A549 (cell line): ENCODE results near the gene ILRUN. TPM values are rescaled to one million over a fixed set of nuclear protein-coding genes. Genes with fewer than 3 reads are reported as not detected.
"Not testable (repeated sequence)": the region's sequence is repeated elsewhere in the genome, so short reads cannot be mapped to it uniquely, and the experiment has no call there.

Experiments
- ATAC-seq, 2 experiments: fragments of 200-7000 bp in 1 of 2; fragments of >200 bp in 1 of 2; cut with Nextera tagmentation in 1 of 2; cut with Tn5 transposase in 1 of 2; 3 replicates each; pipeline versions ENCODE4 v1.8.0 to v1.9.1; 2018 to 2020; ENCODE audit warnings: mild to moderate bottlenecking in 1 of 2, moderate library complexity in 1 of 2
- CTCF ChIA-PET: fragments of 300-600 bp; sonication (Branson Sonifier 250); formaldehyde crosslinking; extraction: SDS; loops from one replicate; lab custom pipeline; 2021; ENCODE audit warnings: antibody characterized with exemption, inconsistent platforms; lab: Yijun Ruan, JAX
- POLR2A ChIA-PET: fragments of 350-600 bp; formaldehyde crosslinking; extraction: SDS; loops from one replicate; lab custom pipeline; 2021; ENCODE audit warnings: antibody characterized with exemption, inconsistent platforms; lab: Yijun Ruan, JAX
- DNase-seq, 2 experiments: peaks; one replicate each; pipeline versions ENCODE4 v3.0.0 to v3.0.0-alpha.2; 2011 to 2016; ENCODE audit warnings: low read depth in 1 of 2, low spot score in 1 of 2
- FAIRE-seq: peaks from 2 replicates; lab custom pipeline; 2011; peaks lifted over from hg19 to GRCh38; lab: Jason Lieb, UNC
- H3K27ac ChIP-seq, 2 experiments: fragments of >200 bp; sonication (Bioruptor Twin); formaldehyde crosslinking; 3 replicates each; pipeline ENCODE4 v1.5.1; 2016 to 2017
- H3K4me1 ChIP-seq: fragments of >200 bp; sonication (Bioruptor Twin); formaldehyde crosslinking; 3 replicates; pipeline ENCODE4 v1.6.1; 2016
- H3K4me2 ChIP-seq: fragments of >200 bp; sonication (Bioruptor Twin); formaldehyde crosslinking; 3 replicates; pipeline ENCODE4 v1.6.1; 2016
- H3K4me3 ChIP-seq: fragments of >200 bp; sonication (Bioruptor Twin); formaldehyde crosslinking; 3 replicates; pipeline ENCODE4 v1.5.1; 2016
- H3K9me3 ChIP-seq: fragments of >200 bp; sonication (Bioruptor Twin); formaldehyde crosslinking; 3 replicates; pipeline ENCODE4 v1.6.1; 2016
- BHLHE40 ChIP-seq: IDR thresholded peaks from 2 replicates; pipeline ENCODE4 v1.6.1; 2012; ENCODE audit warnings: low read depth, low read length, inconsistent platforms
- CBX8 ChIP-seq: fragments of 200-600 bp; sonication (generic); IDR thresholded peaks from 2 replicates; pipeline ENCODE4 v1.6.1; 2016
- CHD4 ChIP-seq: fragments of 200-600 bp; sonication (generic); IDR thresholded peaks from 2 replicates; pipeline ENCODE4 v1.6.1; 2016; ENCODE audit warnings: antibody characterized with exemption, mild to moderate bottlenecking, borderline replicate concordance
- E2F6 ChIP-seq: IDR thresholded peaks from 2 replicates; pipeline ENCODE4 v1.6.1; 2012; ENCODE audit warnings: low read depth, borderline replicate concordance
- ESRRA ChIP-seq: fragments of 150-350 bp; IDR thresholded peaks from 2 replicates; pipeline ENCODE4 v1.6.1; 2014; ENCODE audit warnings: mild to moderate bottlenecking, low read length, borderline replicate concordance
- FOSL2 ChIP-seq, 2 experiments: fragments of 450-650 bp in 1 of 2; fragments of >200 bp in 1 of 2; sonication (Bioruptor Twin) in 1 of 2; formaldehyde crosslinking; IDR thresholded peaks; 2 replicates each; pipeline versions ENCODE4 v1.5.0 to v1.6.1; 2016 to 2020; ENCODE audit warnings: mild to moderate bottlenecking in 1 of 2, moderate library complexity in 1 of 2
- GATA3 ChIP-seq: IDR thresholded peaks from 2 replicates; pipeline ENCODE4 v1.6.1; 2012; ENCODE audit warnings: borderline replicate concordance
- HOXA7 ChIP-seq: fragments of 250-450 bp; sonication (Bioruptor Pico); IDR thresholded peaks from 2 replicates; pipeline ENCODE4 v1.5.0; 2020; ENCODE audit warnings: mild to moderate bottlenecking, moderate library complexity
- JUN ChIP-seq, 2 experiments: fragments of >200 bp; sonication (Bioruptor Twin); formaldehyde crosslinking; IDR thresholded peaks; 2 replicates in 1 of 2; 3 replicates in 1 of 2; pipeline ENCODE4 v1.6.1; 2016 to 2017
- JUNB ChIP-seq: fragments of >200 bp; sonication (Bioruptor Twin); formaldehyde crosslinking; IDR thresholded peaks from 2 replicates; pipeline ENCODE4 v1.6.1; 2016
- KDM1A ChIP-seq: fragments of 200-600 bp; sonication (generic); IDR thresholded peaks from 2 replicates; pipeline ENCODE4 v1.6.1; 2016; ENCODE audit warnings: low read depth, mild to moderate bottlenecking
- KDM5A ChIP-seq: fragments of 200-600 bp; sonication (generic); IDR thresholded peaks from 2 replicates; pipeline ENCODE4 v1.6.1; 2016; ENCODE audit warnings: antibody characterized with exemption, mild to moderate bottlenecking
- MAFK ChIP-seq: fragments of 450-650 bp; IDR thresholded peaks from 2 replicates; pipeline ENCODE4 v1.6.1; 2014; ENCODE audit not compliant: partially characterized antibody
- NFE2L2 ChIP-seq: fragments of 150-350 bp; conservative IDR thresholded peaks from 2 replicates; pipeline ENCODE4 v1.6.1; 2014; ENCODE audit warnings: low read length
- PHF8 ChIP-seq: fragments of 200-600 bp; sonication (generic); IDR thresholded peaks from 2 replicates; pipeline ENCODE4 v1.6.1; 2016; ENCODE audit warnings: low read depth, mild to moderate bottlenecking, antibody characterized with exemption, moderate library complexity, borderline replicate concordance
- POLR2AphosphoS2 ChIP-seq: conservative IDR thresholded peaks from 2 replicates; pipeline ENCODE4 v1.6.1; 2012; ENCODE audit warnings: low read length, improper control_type of control experiment, inconsistent platforms
- RAD21 ChIP-seq, 2 experiments: fragments of >200 bp in 1 of 2; sonication (Bioruptor Twin) in 1 of 2; formaldehyde crosslinking in 1 of 2; IDR thresholded peaks in 1 of 2; conservative IDR thresholded peaks in 1 of 2; 2 replicates in 1 of 2; 3 replicates in 1 of 2; pipeline ENCODE4 v1.6.1; 2012 to 2018; ENCODE audit warnings: inconsistent platforms in 1 of 2
- RCOR1 ChIP-seq: fragments of 150-350 bp; IDR thresholded peaks from 2 replicates; pipeline ENCODE4 v1.6.1; 2014; ENCODE audit warnings: antibody characterized with exemption, low read length, low read depth
- RFX5 ChIP-seq: fragments of 450-650 bp; IDR thresholded peaks from 2 replicates; pipeline ENCODE4 v1.7.1; 2014; ENCODE audit warnings: antibody characterized with exemption, mild to moderate bottlenecking, moderate library complexity
- TFCP2L1 ChIP-seq: fragments of 250-450 bp; sonication (Bioruptor Pico); IDR thresholded peaks from 2 replicates; pipeline ENCODE4 v1.5.0; 2021; ENCODE audit warnings: mild to moderate bottlenecking
- TP53 ChIP-seq: fragments of 250-450 bp; sonication (Bioruptor Pico); IDR thresholded peaks from 2 replicates; pipeline ENCODE4 v1.5.0; 2021; ENCODE audit warnings: mild to moderate bottlenecking, moderate library complexity
- ZFP36 ChIP-seq: fragments of 450-650 bp; IDR thresholded peaks from 2 replicates; pipeline ENCODE4 v1.6.1; 2014; ENCODE audit warnings: borderline replicate concordance; ENCODE audit not compliant: partially characterized antibody
- WGBS: methylation state at CpG from one replicate; pipeline ENCODE4 v1.1.6; 2017; ENCODE audit errors: missing lambda C conversion rate; 5-methylcytosine and 5-hydroxymethylcytosine counted together
- polyA plus RNA-seq, 4 experiments: library from polyadenylated mRNA; depleted of rRNA in 3 of 4; stranded (reverse); fragments of >200 nt; fragmentation: RNase III in 1 of 4; extraction: RNeasy Plus Mini Kit Qiagen cat#74134 plus additional on column Dnase treatment in 1 of 4; gene quantifications; 2 replicates in 3 of 4; 3 replicates in 1 of 4; pipeline ENCODE4 v1.2.3, GENCODE V29; 2011 to 2017
- TF ChIP-seq, protein P1 (sequence below): fragments of 250-450 bp; sonication (Bioruptor Pico); IDR thresholded peaks from 2 replicates; pipeline ENCODE4 v1.5.0; 2021; ENCODE audit warnings: mild to moderate bottlenecking, moderate library complexity, borderline replicate concordance
- TF ChIP-seq, protein P2 (sequence below): fragments of >200 bp; sonication (Bioruptor Twin); formaldehyde crosslinking; IDR thresholded peaks from 3 replicates; pipeline ENCODE4 v1.5.1; 2016
- TF ChIP-seq, protein P3 (sequence below): fragments of 450-650 bp; IDR thresholded peaks from 2 replicates; pipeline ENCODE4 v1.6.1; 2014; ENCODE audit warnings: antibody characterized with exemption
- TF ChIP-seq, protein P4 (sequence below): IDR thresholded peaks from 2 replicates; pipeline ENCODE4 v1.6.1; 2012

ILRUN gene
- polyA plus RNA-seq, 2 of the 4 experiments (the other 2 are of a cell fraction), result 28.6 to 36.1 TPM

DNA sequence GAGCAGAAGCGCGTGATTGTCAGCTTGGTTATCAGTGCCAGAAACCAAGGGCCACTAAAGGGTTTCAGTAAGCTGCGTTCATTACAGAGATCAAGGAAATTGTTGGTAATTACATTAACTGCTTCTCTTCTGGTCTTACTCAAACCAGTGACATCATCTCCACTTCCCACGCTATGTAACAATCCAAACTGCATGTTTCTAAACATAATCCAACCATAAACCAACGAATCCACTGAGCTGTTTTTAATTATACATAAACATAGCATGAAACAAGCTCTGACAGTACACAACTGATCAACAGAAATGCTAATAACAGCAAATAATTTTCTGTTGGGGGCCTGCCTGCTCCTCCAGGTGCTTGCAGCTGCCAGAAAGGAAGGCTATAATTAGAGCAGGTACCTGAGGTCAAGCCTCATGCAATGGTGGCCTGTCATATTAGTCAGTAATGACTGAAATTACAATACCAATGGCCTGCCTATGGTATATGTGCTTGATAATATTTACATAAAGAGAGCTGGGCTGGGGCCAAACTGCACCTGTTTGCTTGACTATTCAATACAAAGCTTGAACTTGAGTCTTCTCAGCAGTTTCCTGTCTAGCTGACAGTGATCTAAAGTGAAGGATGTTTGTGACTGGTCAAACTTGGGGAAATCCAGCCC is 40.1 kb downstream of the ILRUN start:
- H3K9me3 ChIP-seq, result no peaks in the 10 kb centered on the region
- ATAC-seq, result peak; percentile 28 to 41; a peak in 3 of 6 replicates
- ChIA-PET POLR2A (interaction anchor here (2.3 kb wide), 1 partner anchor 100 kb away, joined by 13 read pairs; the partner anchor contains the start of gene SNRPC), CTCF (interaction anchor here (1.0 to 1.8 kb wide), 4 partner anchors 17 to 100 kb away, joined by 3 to 5 read pairs (median 3); no protein-coding TSS in a partner anchor)
- H3K4me3 ChIP-seq, result peak overlapping the region; percentile 28; the same call in 1 of the 3 replicates
- no peak for FAIRE-seq
- WGBS, result 72% methylated on average over 5 of the region's 5 CpGs
- peak overlapping the region; percentile 71 for H3K4me2 ChIP-seq
- H3K4me1 ChIP-seq, result peaks cover 51% of the 10 kb centered on the region
- H3K27ac ChIP-seq, result peak overlapping the region; percentile 79 to 95
- no peak for TF ChIP-seq E2F6
- no peak for TF ChIP-seq RFX5
- no peak for TF ChIP-seq HOXA7 (CRISPR knock-in tag)
- no peak for TF ChIP-seq TP53 (CRISPR knock-in tag)
- no peak for TF ChIP-seq KDM5A
- no peak for TF ChIP-seq JUNB
- no peak for TF ChIP-seq JUN (IDR thresholded peaks at IDR 0.05)
- no peak for TF ChIP-seq RCOR1
- TF ChIP-seq CBX8, result no peak
- no peak for TF ChIP-seq KDM1A
- TF ChIP-seq FOSL2 (IDR thresholded peaks at IDR 0.05), result no peak
- TF ChIP-seq FOSL2 (CRISPR knock-in tag; IDR thresholded peaks at IDR 0.05), result no peak
- TF ChIP-seq TFCP2L1 (CRISPR knock-in tag), result no peak
- TF ChIP-seq MAFK, result no peak
- TF ChIP-seq, all 56 proteins: peak for 0
- DNase-seq, result no peak

- H3K27ac ChIP-seq, result peak overlapping the region; percentile 79 to 95
- H3K4me1 ChIP-seq, result peaks cover 50% of the 10 kb centered on the region
- CTCF ChIA-PET, result interaction anchor here (1.0 to 1.8 kb wide), 2 partner anchors 17 to 39 kb away, joined by 3 read pairs; no protein-coding TSS in a partner anchor
- ATAC-seq, H3K4me3 ChIP-seq, H3K9me3 ChIP-seq, POLR2A ChIA-PET, DNase-seq, FAIRE-seq: not testable (repeated sequence)
- 85% methylated on average over 11 of the region's 11 CpGs for WGBS
- peak overlapping the region; percentile 71 for H3K4me2 ChIP-seq
Measured at GRCh38 chr6:34655876-34656377, 40.6 kb downstream of the ILRUN start.

DNA sequence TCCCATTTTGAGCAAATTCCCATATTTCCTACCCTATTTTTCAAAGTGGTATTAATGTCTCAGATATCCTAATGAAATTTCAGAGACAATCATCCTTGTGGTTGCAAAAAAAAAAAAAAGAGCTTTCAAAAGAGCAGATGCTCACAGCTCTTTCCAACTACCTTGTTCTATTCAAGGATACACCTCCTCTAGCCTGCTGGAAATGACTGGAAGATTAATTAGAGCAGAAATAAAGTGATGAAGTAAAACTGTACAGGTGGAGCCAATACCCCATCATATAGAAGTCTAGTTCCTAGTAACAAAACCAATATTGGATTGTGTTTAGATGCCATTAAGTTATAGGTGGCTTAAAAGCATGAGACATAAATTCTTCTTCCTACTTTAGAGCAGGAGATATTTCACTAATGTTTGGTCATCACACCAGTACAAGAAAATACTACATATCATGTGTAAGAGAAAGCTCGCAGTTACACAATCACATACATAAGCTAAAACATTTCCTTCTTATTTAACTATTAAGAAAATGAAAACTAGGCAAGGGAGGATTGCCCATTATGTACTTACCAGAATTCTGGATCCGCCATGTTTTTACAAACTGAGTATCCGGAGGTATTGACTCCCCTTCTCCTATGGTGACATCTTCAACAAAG is 42.4 kb downstream of the ILRUN start:
- CTCF ChIA-PET, result no interaction called here
- WGBS, result 94% methylated on average over 3 of the region's 3 CpGs
- DNase-seq, result no peak
- ATAC-seq, result no peak
- H3K4me3 ChIP-seq, result no peak overlapping the region
- peaks cover 46% of the 10 kb centered on the region for H3K4me1 ChIP-seq
- H3K27ac ChIP-seq, result no peak overlapping the region; a peak in 1 of 6 replicates
- H3K9me3 ChIP-seq, result no peaks in the 10 kb centered on the region
- FAIRE-seq, result no peak
- POLR2A ChIA-PET, result interaction anchor here (0.6 kb wide), 2 partner anchors 8 to 11 kb away, joined by 3 to 4 read pairs; no protein-coding TSS in a partner anchor
- no peak overlapping the region for H3K4me2 ChIP-seq
- TF ChIP-seq GATA3 (no peak), POLR2AphosphoS2 (no peak), CHD4 (no peak), JUNB (no peak), ESRRA (no peak), PHF8 (no peak), BHLHE40 (no peak), RAD21 (conservative IDR thresholded peaks at IDR 0.05 in 1 of 2, IDR thresholded peaks at IDR 0.05 in 1 of 2) (no peak), NFE2L2 (no peak), ZFP36 (no peak)
- TF ChIP-seq, protein P1, sequence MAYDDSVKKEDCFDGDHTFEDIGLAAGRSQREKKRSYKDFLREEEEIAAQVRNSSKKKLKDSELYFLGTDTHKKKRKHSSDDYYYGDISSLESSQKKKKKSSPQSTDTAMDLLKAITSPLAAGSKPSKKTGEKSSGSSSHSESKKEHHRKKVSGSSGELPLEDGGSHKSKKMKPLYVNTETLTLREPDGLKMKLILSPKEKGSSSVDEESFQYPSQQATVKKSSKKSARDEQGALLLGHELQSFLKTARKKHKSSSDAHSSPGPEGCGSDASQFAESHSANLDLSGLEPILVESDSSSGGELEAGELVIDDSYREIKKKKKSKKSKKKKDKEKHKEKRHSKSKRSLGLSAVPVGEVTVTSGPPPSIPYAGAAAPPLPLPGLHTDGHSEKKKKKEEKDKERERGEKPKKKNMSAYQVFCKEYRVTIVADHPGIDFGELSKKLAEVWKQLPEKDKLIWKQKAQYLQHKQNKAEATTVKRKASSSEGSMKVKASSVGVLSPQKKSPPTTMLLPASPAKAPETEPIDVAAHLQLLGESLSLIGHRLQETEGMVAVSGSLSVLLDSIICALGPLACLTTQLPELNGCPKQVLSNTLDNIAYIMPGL (CRISPR knock-in tag), result no peak
- TF ChIP-seq, protein P2, sequence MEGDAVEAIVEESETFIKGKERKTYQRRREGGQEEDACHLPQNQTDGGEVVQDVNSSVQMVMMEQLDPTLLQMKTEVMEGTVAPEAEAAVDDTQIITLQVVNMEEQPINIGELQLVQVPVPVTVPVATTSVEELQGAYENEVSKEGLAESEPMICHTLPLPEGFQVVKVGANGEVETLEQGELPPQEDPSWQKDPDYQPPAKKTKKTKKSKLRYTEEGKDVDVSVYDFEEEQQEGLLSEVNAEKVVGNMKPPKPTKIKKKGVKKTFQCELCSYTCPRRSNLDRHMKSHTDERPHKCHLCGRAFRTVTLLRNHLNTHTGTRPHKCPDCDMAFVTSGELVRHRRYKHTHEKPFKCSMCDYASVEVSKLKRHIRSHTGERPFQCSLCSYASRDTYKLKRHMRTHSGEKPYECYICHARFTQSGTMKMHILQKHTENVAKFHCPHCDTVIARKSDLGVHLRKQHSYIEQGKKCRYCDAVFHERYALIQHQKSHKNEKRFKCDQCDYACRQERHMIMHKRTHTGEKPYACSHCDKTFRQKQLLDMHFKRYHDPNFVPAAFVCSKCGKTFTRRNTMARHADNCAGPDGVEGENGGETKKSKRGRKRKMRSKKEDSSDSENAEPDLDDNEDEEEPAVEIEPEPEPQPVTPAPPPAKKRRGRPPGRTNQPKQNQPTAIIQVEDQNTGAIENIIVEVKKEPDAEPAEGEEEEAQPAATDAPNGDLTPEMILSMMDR, result no peak
- TF ChIP-seq, protein P3, sequence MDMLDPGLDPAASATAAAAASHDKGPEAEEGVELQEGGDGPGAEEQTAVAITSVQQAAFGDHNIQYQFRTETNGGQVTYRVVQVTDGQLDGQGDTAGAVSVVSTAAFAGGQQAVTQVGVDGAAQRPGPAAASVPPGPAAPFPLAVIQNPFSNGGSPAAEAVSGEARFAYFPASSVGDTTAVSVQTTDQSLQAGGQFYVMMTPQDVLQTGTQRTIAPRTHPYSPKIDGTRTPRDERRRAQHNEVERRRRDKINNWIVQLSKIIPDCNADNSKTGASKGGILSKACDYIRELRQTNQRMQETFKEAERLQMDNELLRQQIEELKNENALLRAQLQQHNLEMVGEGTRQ, result no peak
- TF ChIP-seq, protein P4, sequence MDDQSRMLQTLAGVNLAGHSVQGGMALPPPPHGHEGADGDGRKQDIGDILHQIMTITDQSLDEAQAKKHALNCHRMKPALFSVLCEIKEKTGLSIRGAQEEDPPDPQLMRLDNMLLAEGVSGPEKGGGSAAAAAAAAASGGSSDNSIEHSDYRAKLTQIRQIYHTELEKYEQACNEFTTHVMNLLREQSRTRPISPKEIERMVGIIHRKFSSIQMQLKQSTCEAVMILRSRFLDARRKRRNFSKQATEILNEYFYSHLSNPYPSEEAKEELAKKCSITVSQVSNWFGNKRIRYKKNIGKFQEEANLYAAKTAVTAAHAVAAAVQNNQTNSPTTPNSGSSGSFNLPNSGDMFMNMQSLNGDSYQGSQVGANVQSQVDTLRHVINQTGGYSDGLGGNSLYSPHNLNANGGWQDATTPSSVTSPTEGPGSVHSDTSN, result no peak
